ENCODE results near the gene RITA1. TPM values are rescaled to one million over a fixed set of nuclear protein-coding genes. Genes with fewer than 3 reads are reported as not detected.

RITA1 gene
- total and polyA plus RNA-seq, 9 donors = 6.8 to 19.4 (median 15.4) TPM

GRCh38 chr12:113183030-113183589, 2.4 kb upstream of the RITA1 start:
- WGBS, 3 donors = 92 to 95% (median 93%) methylated on average over 11 of the region's 11 CpGs
- TF ChIP-seq EP300 (IDR thresholded peaks at IDR 0.05) = no peak
- TF ChIP-seq POLR2A (IDR thresholded peaks at IDR 0.05) = no peak
- no peak for TF ChIP-seq CTCF (IDR thresholded peaks at IDR 0.05)
- Histone ChIP-seq H3K4me1 (ENCODE audit: insufficient read depth) (peaks cover 12% of the 10 kb centered on the region), H3K27me3 (no peaks in the 10 kb centered on the region), H3K36me3 (no peaks in the 10 kb centered on the region), H3K9me3 (no peaks in the 10 kb centered on the region), H3K27ac (no peak overlapping the region), H3K4me3 (no peak overlapping the region)
- intact Hi-C loops (cut with DNase I) = no loop called here
- no peak for DNase-seq

- whole genome bisulfite sequencing, 3 donors = 15 to 20% (median 16%) methylated on average over 26 of the region's 26 CpGs
Observed at GRCh38 chr12:113184098-113184899, 1.2 kb upstream of the RITA1 start.

DNA sequence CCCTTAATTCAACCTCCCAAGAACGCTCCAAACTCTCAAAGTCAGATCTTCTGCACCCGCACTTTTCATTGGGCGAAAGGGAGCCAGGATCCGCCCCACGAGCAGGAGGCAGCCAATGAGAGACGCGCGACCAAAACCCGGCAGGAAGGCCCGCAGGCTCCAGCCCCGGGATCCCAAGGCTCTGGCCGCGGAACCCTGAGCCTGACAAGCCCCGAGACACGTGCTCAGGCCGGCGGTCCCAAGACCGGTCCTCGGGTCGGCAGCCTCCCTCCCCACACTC, 681 bp upstream of the RITA1 start:
- no peaks in the 10 kb centered on the region for H3K36me3 ChIP-seq
- no peaks in the 10 kb centered on the region for H3K9me3 ChIP-seq
- DNase-seq = peak; percentile 86 to 93 (median 90)
- H3K27ac ChIP-seq = peak overlapping the region; percentile 74 to 97
- peaks cover 12% of the 10 kb centered on the region for H3K4me1 ChIP-seq (ENCODE audit: insufficient read depth)
- intact Hi-C loops (cut with DNase I) = loop anchor here in 1 of 4 donors (5.0 kb wide), 1 partner anchor 172 kb away; the partner anchor contains the start of gene PLBD2
- no peak for TF ChIP-seq CTCF (IDR thresholded peaks at IDR 0.05)
- peak; percentile 30 for TF ChIP-seq POLR2A (IDR thresholded peaks at IDR 0.05)
- H3K27me3 ChIP-seq = no peaks in the 10 kb centered on the region
- 0 to 1% (median 1%) methylated on average over 20 of the region's 20 CpGs for WGBS, 3 donors
- H3K4me3 ChIP-seq = peak overlapping the region; percentile 82

More at GRCh38 chr12:113184098-113184899, 1.2 kb upstream of the RITA1 start:
- Histone ChIP-seq H3K27me3 (no peaks in the 10 kb centered on the region), H3K27ac (peak overlapping the region in 1 of 2 donors; percentile 97), H3K4me1 (ENCODE audit: insufficient read depth) (peaks cover 12% of the 10 kb centered on the region), H3K9me3 (no peaks in the 10 kb centered on the region), H3K36me3 (no peaks in the 10 kb centered on the region), H3K4me3 (peak overlapping the region; percentile 82)
- TF ChIP-seq CTCF (IDR thresholded peaks at IDR 0.05) = no peak
- DNase-seq = peak in 1 of 5 donors; percentile 54
- intact Hi-C loops (cut with DNase I) = no loop called here

GRCh38 chr12:113186033-113186365, 478 bp downstream of the RITA1 start:
- Histone ChIP-seq H3K4me3 (peak overlapping the region; percentile 82), H3K27ac (peak overlapping the region; percentile 1 to 97), H3K27me3 (no peaks in the 10 kb centered on the region), H3K9me3 (no peaks in the 10 kb centered on the region), H3K4me1 (ENCODE audit: insufficient read depth) (peaks cover 12% of the 10 kb centered on the region), H3K36me3 (no peaks in the 10 kb centered on the region)
- WGBS, 3 donors = 4 to 8% (median 6%) methylated on average over 11 of the region's 11 CpGs
- intact Hi-C loops (cut with DNase I) = loop anchor here in 1 of 4 donors (5.0 kb wide), 1 partner anchor 171 kb away; the partner anchor contains the start of gene PLBD2
- DNase-seq = no peak
- no peak for TF ChIP-seq EP300 (IDR thresholded peaks at IDR 0.05)
- no peak for TF ChIP-seq CTCF (IDR thresholded peaks at IDR 0.05)
- TF ChIP-seq POLR2A (IDR thresholded peaks at IDR 0.05) = no peak

All from ovary (tissue), 9 donors.